ENCODE results near the gene CBL.

Gene CBL

GRCh38 chr11:119258983-119259382, 52.8 kb downstream of the CBL start:
- H3K27me3 Mint-ChIP-seq: no peaks in the 10 kb centered on the region
- H3K4me1 Mint-ChIP-seq (ENCODE audit: low read depth): peaks cover 47% of the 10 kb centered on the region
- H3K27ac Mint-ChIP-seq: peak overlapping the region; percentile 24
- H3K4me3 Mint-ChIP-seq: peak overlapping the region; percentile 6
- peaks cover 6% of the 10 kb centered on the region for H3K36me3 Mint-ChIP-seq (ENCODE audit: low read depth)
- H3K9me3 Mint-ChIP-seq: no peaks in the 10 kb centered on the region

- no peaks in the 10 kb centered on the region for H3K27me3 Mint-ChIP-seq
- no peak overlapping the region for H3K27ac Mint-ChIP-seq
- no peak overlapping the region for H3K4me3 Mint-ChIP-seq
- no peaks in the 10 kb centered on the region for H3K9me3 Mint-ChIP-seq
- H3K4me1 Mint-ChIP-seq (ENCODE audit: low read depth): peaks cover 51% of the 10 kb centered on the region
- H3K36me3 Mint-ChIP-seq (ENCODE audit: low read depth): no peaks in the 10 kb centered on the region
Observed at GRCh38 chr11:119262668-119263351, 56.7 kb downstream of the CBL start.

GRCh38 chr11:119263352-119263940, 57.3 kb downstream of the CBL start:
- Mint-ChIP-seq H3K36me3 (ENCODE audit: low read depth) (no peaks in the 10 kb centered on the region), H3K27ac (no peak overlapping the region), H3K9me3 (no peaks in the 10 kb centered on the region), H3K4me1 (ENCODE audit: low read depth) (peaks cover 50% of the 10 kb centered on the region), H3K27me3 (no peaks in the 10 kb centered on the region), H3K4me3 (no peak overlapping the region)

- H3K4me1 Mint-ChIP-seq (ENCODE audit: low read depth): peaks cover 33% of the 10 kb centered on the region
- no peaks in the 10 kb centered on the region for H3K27me3 Mint-ChIP-seq
- H3K9me3 Mint-ChIP-seq: no peaks in the 10 kb centered on the region
- H3K36me3 Mint-ChIP-seq (ENCODE audit: low read depth): no peaks in the 10 kb centered on the region
- peak overlapping the region; percentile 94 for H3K27ac Mint-ChIP-seq
- peak overlapping the region; percentile 68 for H3K4me3 Mint-ChIP-seq
Observed at GRCh38 chr11:119266063-119266462, 59.9 kb downstream of the CBL start.

GRCh38 chr11:119266517-119267255, 60.5 kb downstream of the CBL start:
- H3K27ac Mint-ChIP-seq: peak overlapping the region; percentile 94
- no peaks in the 10 kb centered on the region for H3K9me3 Mint-ChIP-seq
- no peaks in the 10 kb centered on the region for H3K27me3 Mint-ChIP-seq
- H3K4me3 Mint-ChIP-seq: peak overlapping the region; percentile 68
- peaks cover 33% of the 10 kb centered on the region for H3K4me1 Mint-ChIP-seq (ENCODE audit: low read depth)
- H3K36me3 Mint-ChIP-seq (ENCODE audit: low read depth): no peaks in the 10 kb centered on the region

- peaks cover 8% of the 10 kb centered on the region for H3K36me3 Mint-ChIP-seq (ENCODE audit: low read depth)
- H3K4me1 Mint-ChIP-seq (ENCODE audit: low read depth): peaks cover 33% of the 10 kb centered on the region
- H3K4me3 Mint-ChIP-seq: no peak overlapping the region
- no peaks in the 10 kb centered on the region for H3K9me3 Mint-ChIP-seq
- no peaks in the 10 kb centered on the region for H3K27me3 Mint-ChIP-seq
- peak overlapping the region; percentile 94 for H3K27ac Mint-ChIP-seq
Observed at GRCh38 chr11:119267645-119268044, 61.5 kb downstream of the CBL start.

- no peaks in the 10 kb centered on the region for H3K27me3 Mint-ChIP-seq
- H3K27ac Mint-ChIP-seq: no peak overlapping the region
- H3K4me1 Mint-ChIP-seq (ENCODE audit: low read depth): peaks cover 4% of the 10 kb centered on the region
- H3K36me3 Mint-ChIP-seq (ENCODE audit: low read depth): peaks cover 57% of the 10 kb centered on the region
- H3K4me3 Mint-ChIP-seq: no peak overlapping the region
- H3K9me3 Mint-ChIP-seq: no peaks in the 10 kb centered on the region
Observed at GRCh38 chr11:119273721-119274120, 67.6 kb downstream of the CBL start.

GRCh38 chr11:119277660-119278059, 71.5 kb downstream of the CBL start:
- Mint-ChIP-seq H3K36me3 (ENCODE audit: low read depth) (peaks cover 67% of the 10 kb centered on the region), H3K4me1 (ENCODE audit: low read depth) (peaks cover 6% of the 10 kb centered on the region), H3K27ac (no peak overlapping the region), H3K27me3 (no peaks in the 10 kb centered on the region), H3K9me3 (no peaks in the 10 kb centered on the region), H3K4me3 (no peak overlapping the region)

GRCh38 chr11:119282495-119282894, 76.4 kb downstream of the CBL start:
- Mint-ChIP-seq H3K27ac (no peak overlapping the region), H3K9me3 (no peaks in the 10 kb centered on the region)

GRCh38 chr11:119284344-119285157, 78.4 kb downstream of the CBL start:
- Mint-ChIP-seq H3K27ac (no peak overlapping the region), H3K36me3 (ENCODE audit: low read depth) (peaks cover 52% of the 10 kb centered on the region), H3K27me3 (no peaks in the 10 kb centered on the region), H3K4me1 (ENCODE audit: low read depth) (peaks cover 25% of the 10 kb centered on the region), H3K9me3 (no peaks in the 10 kb centered on the region), H3K4me3 (no peak overlapping the region)

More at GRCh38 chr11:119282495-119282894, 76.4 kb downstream of the CBL start:
- Mint-ChIP-seq H3K27me3 (no peaks in the 10 kb centered on the region), H3K4me1 (ENCODE audit: low read depth) (peaks cover 25% of the 10 kb centered on the region), H3K4me3 (no peak overlapping the region), H3K36me3 (ENCODE audit: low read depth) (peaks cover 54% of the 10 kb centered on the region)

GRCh38 chr11:119285431-119285830, 79.3 kb downstream of the CBL start:
- Mint-ChIP-seq H3K27me3 (no peaks in the 10 kb centered on the region), H3K4me3 (no peak overlapping the region), H3K27ac (no peak overlapping the region), H3K4me1 (ENCODE audit: low read depth) (peaks cover 25% of the 10 kb centered on the region), H3K9me3 (no peaks in the 10 kb centered on the region), H3K36me3 (ENCODE audit: low read depth) (peaks cover 43% of the 10 kb centered on the region)

GRCh38 chr11:119288219-119288618, 82.1 kb downstream of the CBL start:
- Mint-ChIP-seq H3K27ac (no peak overlapping the region), H3K36me3 (ENCODE audit: low read depth) (peaks cover 54% of the 10 kb centered on the region), H3K27me3 (no peaks in the 10 kb centered on the region), H3K4me1 (ENCODE audit: low read depth) (peaks cover 13% of the 10 kb centered on the region), H3K4me3 (no peak overlapping the region), H3K9me3 (no peaks in the 10 kb centered on the region)

- Mint-ChIP-seq H3K4me3 (no peak overlapping the region), H3K4me1 (ENCODE audit: low read depth) (no peaks in the 10 kb centered on the region), H3K9me3 (no peaks in the 10 kb centered on the region), H3K27me3 (no peaks in the 10 kb centered on the region), H3K27ac (no peak overlapping the region), H3K36me3 (ENCODE audit: low read depth) (peaks cover 43% of the 10 kb centered on the region)
Observed at GRCh38 chr11:119290894-119291497, 84.9 kb downstream of the CBL start.

GRCh38 chr11:119293461-119293860, 87.3 kb downstream of the CBL start:
- no peak overlapping the region for H3K4me3 Mint-ChIP-seq
- H3K27ac Mint-ChIP-seq: no peak overlapping the region
- peaks cover 36% of the 10 kb centered on the region for H3K36me3 Mint-ChIP-seq (ENCODE audit: low read depth)
- H3K27me3 Mint-ChIP-seq: no peaks in the 10 kb centered on the region
- H3K9me3 Mint-ChIP-seq: no peaks in the 10 kb centered on the region
- H3K4me1 Mint-ChIP-seq (ENCODE audit: low read depth): no peaks in the 10 kb centered on the region
